MM.1S (cell line): ENCODE measurements around the gene CTNNBIP1.

Experiments used
- EZH2phosphoT487 ChIP-seq: fragments of 300-600 bp; sonication (generic); IDR thresholded peaks from 2 replicates; pipeline ENCODE4 v1.6.1; 2018; ENCODE audit warnings: antibody characterized with exemption, low read length
- TF ChIP-seq, protein P1 (sequence below): fragments of 300-600 bp; sonication (generic); IDR thresholded peaks from 2 replicates; pipeline ENCODE4 v1.5.1; 2016; ENCODE audit warnings: antibody characterized with exemption, low read length, mixed read lengths

GRCh38 chr1:9886092-9886742 is 23.9 kb downstream of the CTNNBIP1 start:
- TF ChIP-seq, protein P1, sequence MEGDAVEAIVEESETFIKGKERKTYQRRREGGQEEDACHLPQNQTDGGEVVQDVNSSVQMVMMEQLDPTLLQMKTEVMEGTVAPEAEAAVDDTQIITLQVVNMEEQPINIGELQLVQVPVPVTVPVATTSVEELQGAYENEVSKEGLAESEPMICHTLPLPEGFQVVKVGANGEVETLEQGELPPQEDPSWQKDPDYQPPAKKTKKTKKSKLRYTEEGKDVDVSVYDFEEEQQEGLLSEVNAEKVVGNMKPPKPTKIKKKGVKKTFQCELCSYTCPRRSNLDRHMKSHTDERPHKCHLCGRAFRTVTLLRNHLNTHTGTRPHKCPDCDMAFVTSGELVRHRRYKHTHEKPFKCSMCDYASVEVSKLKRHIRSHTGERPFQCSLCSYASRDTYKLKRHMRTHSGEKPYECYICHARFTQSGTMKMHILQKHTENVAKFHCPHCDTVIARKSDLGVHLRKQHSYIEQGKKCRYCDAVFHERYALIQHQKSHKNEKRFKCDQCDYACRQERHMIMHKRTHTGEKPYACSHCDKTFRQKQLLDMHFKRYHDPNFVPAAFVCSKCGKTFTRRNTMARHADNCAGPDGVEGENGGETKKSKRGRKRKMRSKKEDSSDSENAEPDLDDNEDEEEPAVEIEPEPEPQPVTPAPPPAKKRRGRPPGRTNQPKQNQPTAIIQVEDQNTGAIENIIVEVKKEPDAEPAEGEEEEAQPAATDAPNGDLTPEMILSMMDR = no peak
- TF ChIP-seq EZH2phosphoT487 = no peak
